ENCODE results near the gene FHOD3.

Gene FHOD3

DNA sequence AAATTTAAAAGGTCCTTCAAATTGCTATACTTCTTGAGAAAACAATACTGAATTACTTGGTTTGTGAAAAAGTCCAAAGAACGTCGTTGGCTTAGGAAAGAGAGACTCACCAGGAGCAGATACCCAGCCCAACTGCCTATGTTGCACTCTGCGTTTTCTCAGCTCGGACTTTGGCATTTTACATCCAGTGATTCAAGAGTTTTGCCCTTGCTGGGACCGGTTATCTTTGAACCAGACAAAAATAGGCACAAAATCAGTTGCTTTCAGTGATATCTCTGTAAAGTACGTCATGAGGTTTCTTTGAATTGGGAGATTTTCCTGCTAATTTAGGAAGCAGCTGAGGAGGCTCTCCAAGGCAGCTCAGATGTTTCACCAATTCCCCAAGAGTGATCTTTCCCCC, 29.3 kb downstream of the FHOD3 start:
- Histone ChIP-seq H3K9me2 (replicated peaks; ENCODE audit: insufficient read depth, low read length) (no peaks in the 10 kb centered on the region), H2AFZ (ENCODE audit: low read length) (no peak overlapping the region), H3K36me3 (replicated peaks; ENCODE audit: insufficient read depth, low read length) (no peaks in the 10 kb centered on the region), H3K9me3 (replicated peaks; ENCODE audit: insufficient read depth, low read length) (no peaks in the 10 kb centered on the region), H3K9ac (ENCODE audit: low read length) (no peak overlapping the region), H4K20me1 (ENCODE audit: insufficient read depth, low read length) (no peaks in the 10 kb centered on the region), H3K27ac (ENCODE audit: low read length) (no peak overlapping the region), H3K79me2 (ENCODE audit: low read length) (no peaks in the 10 kb centered on the region), H3K4me2 (ENCODE audit: low read depth, low read length) (no peak overlapping the region), H3K4me3 (ENCODE audit: low read length) (no peak overlapping the region), H3K27me3 (replicated peaks; ENCODE audit: insufficient read depth, low read length) (no peaks in the 10 kb centered on the region), H3K4me1 (ENCODE audit: low read length) (no peaks in the 10 kb centered on the region), H3F3A (ENCODE audit: insufficient read depth, low read length) (no peaks in the 10 kb centered on the region)
- no peak for DNase-seq
- no peak for TF ChIP-seq EZH2 (optimal IDR thresholded peaks at IDR 0.05; ENCODE audit: low read depth, low read length)
- TF ChIP-seq EZH2phosphoT487 (IDR thresholded peaks at IDR 0.05; ENCODE audit: low read length), result no peak
- TF ChIP-seq, protein P1, sequence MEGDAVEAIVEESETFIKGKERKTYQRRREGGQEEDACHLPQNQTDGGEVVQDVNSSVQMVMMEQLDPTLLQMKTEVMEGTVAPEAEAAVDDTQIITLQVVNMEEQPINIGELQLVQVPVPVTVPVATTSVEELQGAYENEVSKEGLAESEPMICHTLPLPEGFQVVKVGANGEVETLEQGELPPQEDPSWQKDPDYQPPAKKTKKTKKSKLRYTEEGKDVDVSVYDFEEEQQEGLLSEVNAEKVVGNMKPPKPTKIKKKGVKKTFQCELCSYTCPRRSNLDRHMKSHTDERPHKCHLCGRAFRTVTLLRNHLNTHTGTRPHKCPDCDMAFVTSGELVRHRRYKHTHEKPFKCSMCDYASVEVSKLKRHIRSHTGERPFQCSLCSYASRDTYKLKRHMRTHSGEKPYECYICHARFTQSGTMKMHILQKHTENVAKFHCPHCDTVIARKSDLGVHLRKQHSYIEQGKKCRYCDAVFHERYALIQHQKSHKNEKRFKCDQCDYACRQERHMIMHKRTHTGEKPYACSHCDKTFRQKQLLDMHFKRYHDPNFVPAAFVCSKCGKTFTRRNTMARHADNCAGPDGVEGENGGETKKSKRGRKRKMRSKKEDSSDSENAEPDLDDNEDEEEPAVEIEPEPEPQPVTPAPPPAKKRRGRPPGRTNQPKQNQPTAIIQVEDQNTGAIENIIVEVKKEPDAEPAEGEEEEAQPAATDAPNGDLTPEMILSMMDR (IDR thresholded peaks at IDR 0.05; ENCODE audit: low read length), result no peak

GRCh38 chr18:36327352-36328316, 30.1 kb downstream of the FHOD3 start:
- no peak for DNase-seq
- H3K4me3 ChIP-seq (ENCODE audit: low read length), result no peak overlapping the region
- H3K36me3 ChIP-seq (replicated peaks; ENCODE audit: insufficient read depth, low read length), result no peaks in the 10 kb centered on the region
- no peaks in the 10 kb centered on the region for H3K27me3 ChIP-seq (replicated peaks; ENCODE audit: insufficient read depth, low read length)
- no peaks in the 10 kb centered on the region for H3K79me2 ChIP-seq (ENCODE audit: low read length)
- TF ChIP-seq EZH2 (optimal IDR thresholded peaks at IDR 0.05; ENCODE audit: low read depth, low read length), result no peak
- no peak for TF ChIP-seq EZH2phosphoT487 (IDR thresholded peaks at IDR 0.05; ENCODE audit: low read length)
- TF ChIP-seq, protein P1 (IDR thresholded peaks at IDR 0.05; ENCODE audit: low read length), result no peak
- H3K9ac ChIP-seq (ENCODE audit: low read length), result no peak overlapping the region
- H3K27ac ChIP-seq (ENCODE audit: low read length), result no peak overlapping the region
- no peaks in the 10 kb centered on the region for H4K20me1 ChIP-seq (ENCODE audit: insufficient read depth, low read length)
- no peaks in the 10 kb centered on the region for H3K4me1 ChIP-seq (ENCODE audit: low read length)
- H3F3A ChIP-seq (ENCODE audit: insufficient read depth, low read length), result no peaks in the 10 kb centered on the region
- no peak overlapping the region for H2AFZ ChIP-seq (ENCODE audit: low read length)
- no peak overlapping the region for H3K4me2 ChIP-seq (ENCODE audit: low read depth, low read length)
- no peaks in the 10 kb centered on the region for H3K9me3 ChIP-seq (replicated peaks; ENCODE audit: insufficient read depth, low read length)
- H3K9me2 ChIP-seq (replicated peaks; ENCODE audit: insufficient read depth, low read length), result no peaks in the 10 kb centered on the region

GRCh38 chr18:36328385-36328858, 30.9 kb downstream of the FHOD3 start:
- no peaks in the 10 kb centered on the region for H3K4me1 ChIP-seq (ENCODE audit: low read length)
- H3K27me3 ChIP-seq (replicated peaks; ENCODE audit: insufficient read depth, low read length), result no peaks in the 10 kb centered on the region
- TF ChIP-seq EZH2phosphoT487 (IDR thresholded peaks at IDR 0.05; ENCODE audit: low read length), result no peak
- TF ChIP-seq, protein P1 (IDR thresholded peaks at IDR 0.05; ENCODE audit: low read length), result no peak
- no peak for TF ChIP-seq EZH2 (optimal IDR thresholded peaks at IDR 0.05; ENCODE audit: low read depth, low read length)
- H3K79me2 ChIP-seq (ENCODE audit: low read length), result no peaks in the 10 kb centered on the region
- no peak overlapping the region for H3K4me2 ChIP-seq (ENCODE audit: low read depth, low read length)
- no peaks in the 10 kb centered on the region for H4K20me1 ChIP-seq (ENCODE audit: insufficient read depth, low read length)
- no peak overlapping the region for H3K9ac ChIP-seq (ENCODE audit: low read length)
- H3K36me3 ChIP-seq (replicated peaks; ENCODE audit: insufficient read depth, low read length), result no peaks in the 10 kb centered on the region
- H2AFZ ChIP-seq (ENCODE audit: low read length), result no peak overlapping the region
- no peaks in the 10 kb centered on the region for H3F3A ChIP-seq (ENCODE audit: insufficient read depth, low read length)
- no peaks in the 10 kb centered on the region for H3K9me3 ChIP-seq (replicated peaks; ENCODE audit: insufficient read depth, low read length)
- no peak overlapping the region for H3K4me3 ChIP-seq (ENCODE audit: low read length)
- H3K9me2 ChIP-seq (replicated peaks; ENCODE audit: insufficient read depth, low read length), result no peaks in the 10 kb centered on the region
- H3K27ac ChIP-seq (ENCODE audit: low read length), result no peak overlapping the region
- DNase-seq, result no peak

All from MM.1S (cell line).